Kidney epithelial cell (primary cell): Measurements from ENCODE around the gene CAMLG. TPM values are rescaled to one million over a fixed set of nuclear protein-coding genes. Genes with fewer than 3 reads are reported as not detected.

Source experiments
- DNase-seq: peaks from one replicate; pipeline ENCODE4 v3.0.0-alpha.2; 2010; ENCODE audit warnings: low read depth
- H3K27me3 ChIP-seq: 2 replicates; pipeline ENCODE4 v1.6.0; 2011; ENCODE audit warnings: low read length; ENCODE audit not compliant: control insufficient read depth, insufficient read depth
- H3K36me3 ChIP-seq: 2 replicates; pipeline ENCODE4 v1.5.1; 2011; ENCODE audit warnings: low read length; ENCODE audit not compliant: control insufficient read depth, insufficient read depth
- H3K4me3 ChIP-seq: 2 replicates; pipeline ENCODE4 v1.5.1; 2011; ENCODE audit warnings: low read depth, mild to moderate bottlenecking, control low read depth, low read length
- CTCF ChIP-seq: IDR thresholded peaks from 2 replicates; pipeline ENCODE4 v1.5.1; 2011; ENCODE audit warnings: mild to moderate bottlenecking, moderate library complexity, low read length, control low read depth, inconsistent platforms; ENCODE audit not compliant: insufficient read depth, poor library complexity, severe bottlenecking
- total RNA-seq: library from RNA; depleted of rRNA; stranded (reverse); fragments of >200 nt; gene quantifications from 2 replicates; pipeline ENCODE4 v1.2.3, GENCODE V29; 2015

Gene CAMLG
- total RNA-seq, 1 donor from 2014 or later, result 24.5 TPM

- no peak for DNase-seq
- H3K27me3 ChIP-seq, result no peaks in the 10 kb centered on the region
- no peak for TF ChIP-seq CTCF
- H3K4me3 ChIP-seq, result no peak overlapping the region
- H3K36me3 ChIP-seq, result no peaks in the 10 kb centered on the region
Observed at GRCh38 chr5:134724872-134725271, 13.5 kb upstream of the CAMLG start.

DNA sequence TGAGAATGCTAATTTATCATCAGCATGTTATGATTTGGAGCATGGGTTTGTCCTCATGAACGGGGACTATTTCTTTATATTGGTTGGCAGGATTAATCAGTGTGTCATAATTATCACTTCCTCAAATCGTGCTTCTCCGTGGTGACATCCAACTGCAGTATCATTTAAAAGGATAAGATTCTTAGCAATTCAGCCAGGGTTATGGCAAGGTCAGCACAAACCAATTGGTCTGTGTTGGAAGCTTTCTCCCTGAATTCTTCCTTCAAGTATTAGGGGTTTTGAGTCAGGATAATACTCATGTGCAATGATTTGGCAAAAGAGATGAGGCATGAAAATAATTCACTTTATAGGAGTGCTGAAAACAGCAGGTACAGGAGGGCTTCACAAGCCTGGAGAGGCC is 5.5 kb upstream of the CAMLG start:
- Histone ChIP-seq H3K27me3 (no peaks in the 10 kb centered on the region), H3K36me3 (no peaks in the 10 kb centered on the region), H3K4me3 (no peak overlapping the region)
- no peak for DNase-seq
- no peak for TF ChIP-seq CTCF

- H3K4me3 ChIP-seq, result no peak overlapping the region
- H3K27me3 ChIP-seq, result no peaks in the 10 kb centered on the region
- no peak for DNase-seq
- TF ChIP-seq CTCF, result no peak
- H3K36me3 ChIP-seq, result no peaks in the 10 kb centered on the region
Observed at GRCh38 chr5:134735243-134735642, 3.1 kb upstream of the CAMLG start.

DNA sequence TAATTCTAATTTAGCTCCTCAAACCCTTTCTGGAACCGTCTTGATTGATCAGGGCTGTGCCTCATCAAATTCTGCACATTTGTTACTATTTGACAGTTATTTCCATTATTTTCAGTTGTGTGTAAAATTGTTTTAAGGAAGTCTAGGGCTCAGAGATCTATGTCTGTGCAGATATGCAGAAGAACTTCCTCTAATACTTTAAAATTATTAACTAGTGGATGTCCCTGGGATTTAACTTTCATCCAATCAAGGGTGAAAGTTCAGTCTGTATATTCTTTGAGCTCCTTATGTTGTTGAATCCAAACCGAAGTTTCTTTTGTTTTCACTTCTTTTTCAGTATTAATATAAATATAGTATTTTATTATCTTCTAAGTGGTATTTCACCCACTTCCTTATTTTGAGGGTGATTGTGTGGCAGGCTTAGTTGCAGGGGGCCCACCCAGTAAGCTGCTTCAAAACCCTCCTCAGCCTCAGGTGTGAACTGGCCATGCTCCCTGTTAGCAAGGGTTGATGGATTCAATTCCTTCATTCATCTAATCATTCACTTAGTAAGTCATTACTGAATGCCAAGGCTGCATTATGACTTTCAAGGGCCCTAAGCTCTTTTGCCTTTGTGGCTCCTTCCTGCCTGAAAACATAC is 2.1 kb upstream of the CAMLG start:
- no peaks in the 10 kb centered on the region for H3K27me3 ChIP-seq
- no peaks in the 10 kb centered on the region for H3K36me3 ChIP-seq
- no peak for TF ChIP-seq CTCF
- DNase-seq, result no peak
- H3K4me3 ChIP-seq, result no peak overlapping the region

- Histone ChIP-seq H3K36me3 (no peaks in the 10 kb centered on the region), H3K27me3 (no peaks in the 10 kb centered on the region), H3K4me3 (peak overlapping the region; percentile 88)
- no peak for DNase-seq
- TF ChIP-seq CTCF, result no peak
Observed at GRCh38 chr5:134738963-134739661, 764 bp downstream of the CAMLG start.
